Tibial nerve (tissue), 4 donors: Measurements from ENCODE around the gene TDP2. TPM values are rescaled to one million over a fixed set of nuclear protein-coding genes. Genes with fewer than 3 reads are reported as not detected.
A peak's percentile ranks its signal among the peaks of the same experiment; 100 is the strongest.
"Not testable (repeated sequence)": the region's sequence is repeated elsewhere in the genome, so short reads cannot be mapped to it uniquely, and the experiment has no call there.

Experiments used
- DNase-seq, 2 donors: peaks; one replicate each; pipeline ENCODE4 v3.0.0-alpha.2; 2019; ENCODE audit warnings: low spot score in 2 of 2
- H3K27ac ChIP-seq, 4 donors: fragments of 200-600 bp; sonication (generic) in 3 of 4; one replicate each; pipeline ENCODE4 v1.5.1; 2017 to 2019; ENCODE audit warnings: mild to moderate bottlenecking in 1 of 4
- H3K27me3 ChIP-seq, 2 donors: fragments of 200-600 bp; sonication (generic) in 1 of 2; one replicate each; pipeline versions ENCODE4 v1.5.1 to v1.6.0; 2017 to 2019
- H3K36me3 ChIP-seq, 3 donors: fragments of 200-600 bp; sonication (generic); one replicate each; pipeline ENCODE4 v1.5.1; 2018 to 2019
- H3K4me1 ChIP-seq, 4 donors: fragments of 200-600 bp; sonication (generic) in 3 of 4; one replicate each; pipeline ENCODE4 v1.5.1; 2017 to 2019
- H3K4me3 ChIP-seq, 4 donors: fragments of 200-600 bp; sonication (generic) in 3 of 4; one replicate each; pipeline ENCODE4 v1.5.1; 2017 to 2019; ENCODE audit warnings: mild to moderate bottlenecking in 1 of 4, moderate library complexity in 1 of 4
- H3K9me3 ChIP-seq, 4 donors: fragments of 200-600 bp; sonication (generic) in 3 of 4; one replicate each; pipeline ENCODE4 v1.5.1; 2017 to 2019
- CTCF ChIP-seq, 5 experiments: fragments of 200-600 bp in 3 of 5; fragments of 450-650 bp in 2 of 5; sonication (generic) in 3 of 5; IDR thresholded peaks; one replicate each; pipeline ENCODE4 v1.5.1; 2016 to 2019; ENCODE audit warnings: antibody characterized with exemption in 5 of 5, mild to moderate bottlenecking in 3 of 5, moderate library complexity in 2 of 5
- EP300 ChIP-seq, 2 donors: sonication (generic); formaldehyde crosslinking; IDR thresholded peaks; one replicate each; pipeline ENCODE4 v1.6.1; 2017; ENCODE audit warnings: antibody characterized with exemption in 2 of 2, mild to moderate bottlenecking in 1 of 2
- POLR2A ChIP-seq, 2 donors: fragments of 450-650 bp; IDR thresholded peaks; one replicate each; pipeline ENCODE4 v1.6.1; 2017; ENCODE audit warnings: antibody characterized with exemption in 2 of 2, mild to moderate bottlenecking in 2 of 2, moderate library complexity in 2 of 2
- WGBS, 2 donors: methylation state at CpG; one replicate each; pipeline ENCODE4 v1.1.5; 2018; 5-methylcytosine and 5-hydroxymethylcytosine counted together
- total RNA-seq, 4 donors: library from RNA; depleted of rRNA; stranded (reverse); fragments of >200 nt; gene quantifications; one replicate each; pipeline ENCODE4 v1.1.0, GENCODE V29; 2016

TDP2 gene
- total RNA-seq, 4 donors from 2014 or later, result 24.9 to 32.0 (median 31.3) TPM

GRCh38 chr6:24704468-24704867, 37.8 kb upstream of the TDP2 start:
- no peak for DNase-seq
- no peaks in the 10 kb centered on the region for H3K27me3 ChIP-seq
- H3K36me3 ChIP-seq, result peaks cover 0 to 80% (median 26%) of the 10 kb centered on the region in 3 donors
- H3K4me1 ChIP-seq, result peaks cover 0 to 20% (median 3%) of the 10 kb centered on the region in 4 donors
- H3K4me3 ChIP-seq, result no peak overlapping the region
- no peak overlapping the region for H3K27ac ChIP-seq
- H3K9me3 ChIP-seq, result no peaks in the 10 kb centered on the region
- TF ChIP-seq CTCF (IDR thresholded peaks at IDR 0.05) (no peak), EP300 (IDR thresholded peaks at IDR 0.05) (no peak), POLR2A (IDR thresholded peaks at IDR 0.05) (no peak)

- Histone ChIP-seq H3K27ac (no peak overlapping the region), H3K36me3 (peaks cover 0 to 64% (median 17%) of the 10 kb centered on the region in 3 donors), H3K9me3 (no peaks in the 10 kb centered on the region), H3K4me1 (peaks cover 0 to 17% (median 3%) of the 10 kb centered on the region in 4 donors), H3K27me3 (no peaks in the 10 kb centered on the region), H3K4me3 (no peak overlapping the region)
- TF ChIP-seq EP300 (IDR thresholded peaks at IDR 0.05) (no peak), POLR2A (IDR thresholded peaks at IDR 0.05) (no peak), CTCF (IDR thresholded peaks at IDR 0.05) (no peak)
- DNase-seq, result no peak
- 75 to 81% methylated on average over 4 of the region's 4 CpGs for WGBS, 2 donors
Observed at GRCh38 chr6:24702720-24703282, 36.1 kb upstream of the TDP2 start.

GRCh38 chr6:24699521-24700359, 33.0 kb upstream of the TDP2 start:
- H3K9me3 ChIP-seq, result no peaks in the 10 kb centered on the region
- no peak for DNase-seq
- peak overlapping the region in 2 of 4 donors; percentile 42 to 63 for H3K27ac ChIP-seq
- TF ChIP-seq CTCF (IDR thresholded peaks at IDR 0.05), result no peak
- no peak for TF ChIP-seq POLR2A (IDR thresholded peaks at IDR 0.05)
- no peak for TF ChIP-seq EP300 (IDR thresholded peaks at IDR 0.05)
- H3K36me3 ChIP-seq, result peaks cover 0 to 33% (median 0%) of the 10 kb centered on the region in 3 donors
- H3K4me3 ChIP-seq, result no peak overlapping the region
- peaks cover 0 to 17% (median 3%) of the 10 kb centered on the region in 4 donors for H3K4me1 ChIP-seq
- no peaks in the 10 kb centered on the region for H3K27me3 ChIP-seq
- 30 to 31% methylated on average over 3 of the region's 3 CpGs for WGBS, 2 donors

GRCh38 chr6:24696097-24696496, 29.4 kb upstream of the TDP2 start:
- no peak overlapping the region for H3K4me3 ChIP-seq
- WGBS, 2 donors, result 92 to 95% methylated on average over 2 of the region's 2 CpGs
- DNase-seq, result no peak
- H3K4me1 ChIP-seq, result peaks cover 0 to 19% (median 3%) of the 10 kb centered on the region in 4 donors
- H3K27me3 ChIP-seq, result no peaks in the 10 kb centered on the region
- H3K9me3 ChIP-seq, result no peaks in the 10 kb centered on the region
- TF ChIP-seq CTCF (IDR thresholded peaks at IDR 0.05), result no peak
- no peak for TF ChIP-seq EP300 (IDR thresholded peaks at IDR 0.05)
- no peak for TF ChIP-seq POLR2A (IDR thresholded peaks at IDR 0.05)
- H3K27ac ChIP-seq, result no peak overlapping the region
- no peaks in the 10 kb centered on the region for H3K36me3 ChIP-seq

GRCh38 chr6:24695635-24696034, 28.9 kb upstream of the TDP2 start:
- TF ChIP-seq CTCF (IDR thresholded peaks at IDR 0.05), result peak; percentile 29 to 67 (median 38)
- peak in 1 of 2 donors; percentile 25 for DNase-seq
- peaks cover 0 to 19% (median 3%) of the 10 kb centered on the region in 4 donors for H3K4me1 ChIP-seq
- not testable (repeated sequence) for H3K27ac ChIP-seq, H3K4me3 ChIP-seq, H3K9me3 ChIP-seq, H3K36me3 ChIP-seq, H3K27me3 ChIP-seq
- 31% methylated on average over 8 of the region's 8 CpGs for WGBS, 2 donors
